AG09309 (cell line): ENCODE data around the gene SPECC1L.

Source experiments
- DNase-seq: peaks from one replicate; pipeline ENCODE4 v3.0.0-alpha.2; 2010; ENCODE audit warnings: low read depth
- H3K4me3 ChIP-seq: 2 replicates; pipeline ENCODE4 v1.5.1; 2011; ENCODE audit warnings: mild to moderate bottlenecking, low read depth, low read length, moderate library complexity; ENCODE audit not compliant: control insufficient read depth
- CTCF ChIP-seq: IDR thresholded peaks from 2 replicates; pipeline ENCODE4 v1.5.1; 2011; ENCODE audit warnings: mild to moderate bottlenecking, low read depth, low read length, inconsistent platforms; ENCODE audit not compliant: insufficient read depth, control insufficient read depth; ENCODE audit errors: missing control alignments

The SPECC1L gene

GRCh38 chr22:24463071-24463760, 192.6 kb downstream of the SPECC1L start:
- H3K4me3 ChIP-seq = no peak overlapping the region
- TF ChIP-seq CTCF = no peak
- no peak for DNase-seq

- H3K4me3 ChIP-seq = no peak overlapping the region
- TF ChIP-seq CTCF = no peak
- peak; percentile 11 for DNase-seq
Observed at GRCh38 chr22:24465566-24465965, 194.9 kb downstream of the SPECC1L start.

- no peak for DNase-seq
- no peak for TF ChIP-seq CTCF
- H3K4me3 ChIP-seq = no peak overlapping the region
Observed at GRCh38 chr22:24465975-24466374, 195.3 kb downstream of the SPECC1L start.

- no peak overlapping the region for H3K4me3 ChIP-seq
- DNase-seq = peak; percentile 5
- TF ChIP-seq CTCF = no peak
Observed at GRCh38 chr22:24466716-24467328, 196.2 kb downstream of the SPECC1L start.

- DNase-seq = no peak
- TF ChIP-seq CTCF = no peak
- no peak overlapping the region for H3K4me3 ChIP-seq
Observed at GRCh38 chr22:24467340-24467739, 196.7 kb downstream of the SPECC1L start.
